GM11168 (cell line): ENCODE results near the gene SLC39A11.
"Not testable (repeated sequence)": the region's sequence is repeated elsewhere in the genome, so short reads cannot be mapped to it uniquely, and the experiment has no call there.

Experiments used
- in situ Hi-C: fragments of 300-500 bp; cut with MboI; formaldehyde crosslinking; loops from one replicate; pipeline ENCODE4 v1.12.0; 2022; ENCODE audit warnings: low sequenced_read_pairs; ENCODE audit not compliant: unreplicated experiment

SLC39A11 gene

GRCh38 chr17:73074566-73074965, 17.9 kb downstream of the SLC39A11 start:
- in situ Hi-C loops, result no loop called here

- in situ Hi-C loops, result no loop called here
Observed at GRCh38 chr17:73072219-73072962, 20.1 kb downstream of the SLC39A11 start.

GRCh38 chr17:73071066-73071999, 21.2 kb downstream of the SLC39A11 start:
- in situ Hi-C loops, result no loop called here

GRCh38 chr17:73069841-73070240, 22.6 kb downstream of the SLC39A11 start:
- in situ Hi-C loops, result no loop called here

GRCh38 chr17:73069164-73069770, 23.2 kb downstream of the SLC39A11 start:
- in situ Hi-C loops, result no loop called here

- in situ Hi-C loops, result no loop called here
Observed at GRCh38 chr17:73068322-73069153, 23.9 kb downstream of the SLC39A11 start.

- in situ Hi-C loops, result not testable (repeated sequence)
Observed at GRCh38 chr17:73067699-73068098, 24.8 kb downstream of the SLC39A11 start.

- in situ Hi-C loops, result no loop called here
Observed at GRCh38 chr17:73067075-73067474, 25.4 kb downstream of the SLC39A11 start.

- in situ Hi-C loops, result no loop called here
Observed at GRCh38 chr17:73066148-73066884, 26.2 kb downstream of the SLC39A11 start.

GRCh38 chr17:73065376-73065775, 27.1 kb downstream of the SLC39A11 start:
- in situ Hi-C loops, result no loop called here

- in situ Hi-C loops, result no loop called here
Observed at GRCh38 chr17:73064084-73064938, 28.2 kb downstream of the SLC39A11 start.

- in situ Hi-C loops, result no loop called here
Observed at GRCh38 chr17:73062726-73063125, 29.8 kb downstream of the SLC39A11 start.

- in situ Hi-C loops, result no loop called here
Observed at GRCh38 chr17:73061161-73061560, 31.3 kb downstream of the SLC39A11 start.

- in situ Hi-C loops, result no loop called here
Observed at GRCh38 chr17:73060721-73061120, 31.8 kb downstream of the SLC39A11 start.

- in situ Hi-C loops, result not testable (repeated sequence)
Observed at GRCh38 chr17:73059713-73060112, 32.8 kb downstream of the SLC39A11 start.

GRCh38 chr17:73058022-73058421, 34.5 kb downstream of the SLC39A11 start:
- in situ Hi-C loops, result no loop called here

- in situ Hi-C loops, result no loop called here
Observed at GRCh38 chr17:73057196-73057595, 35.3 kb downstream of the SLC39A11 start.

- in situ Hi-C loops, result no loop called here
Observed at GRCh38 chr17:73052923-73053322, 39.6 kb downstream of the SLC39A11 start.
